ENCODE measurements around the gene PDGFB. TPM values are rescaled to one million over a fixed set of nuclear protein-coding genes. Genes with fewer than 3 reads are reported as not detected.
A peak's percentile ranks its signal among the peaks of the same experiment; 100 is the strongest.

Gene PDGFB
- total and polyA plus RNA-seq, 5 donors from 2014 or later: 0.63 to 6.3 (median 4.3) TPM

GRCh38 chr22:39246217-39246616 lies 1.4 kb upstream of the PDGFB start:
- H3K4me1 ChIP-seq (ENCODE audit: control insufficient read depth, insufficient read depth, low read length, poor library complexity, severe bottlenecking): peaks cover 24% of the 10 kb centered on the region
- H3K27me3 Mint-ChIP-seq: peaks cover 44% of the 10 kb centered on the region
- peaks cover 9% of the 10 kb centered on the region for H3K27me3 ChIP-seq (ENCODE audit: control insufficient read depth, insufficient read depth, low read length)
- H3K9me3 Mint-ChIP-seq: peaks cover 0 to 2% (median 0%) of the 10 kb centered on the region in 7 donors
- H3K4me3 Mint-ChIP-seq: peak overlapping the region in 2 of 4 donors; percentile 64 to 87
- no peaks in the 10 kb centered on the region for H3K36me3 Mint-ChIP-seq
- H3K36me3 ChIP-seq (ENCODE audit: control insufficient read depth, insufficient read depth, low read length): no peaks in the 10 kb centered on the region
- H3K27ac Mint-ChIP-seq: peak overlapping the region in 2 of 3 donors; percentile 53 to 80
- H3K27ac ChIP-seq (ENCODE audit: insufficient read depth, low read length, poor library complexity, severe bottlenecking): no peak overlapping the region
- no peak overlapping the region for H3K4me3 ChIP-seq (ENCODE audit: low read depth, low read length)
- H3K4me1 Mint-ChIP-seq: peaks cover 0 to 33% (median 7%) of the 10 kb centered on the region in 4 donors
- DNase-seq (no peak), ATAC-seq (ENCODE audit: low read depth in 2 of 2) (no peak)
- no peaks in the 10 kb centered on the region for H3K9me3 ChIP-seq (ENCODE audit: control insufficient read depth in 2 of 2, low read length in 2 of 2)

- no peak for ATAC-seq (ENCODE audit: low read depth in 2 of 2)
- H3K4me3 ChIP-seq (ENCODE audit: low read depth, low read length): no peak overlapping the region
Measured at GRCh38 chr22:39245130-39246039, 603 bp upstream of the PDGFB start.

GRCh38 chr22:39244136-39244495 lies 666 bp downstream of the PDGFB start:
- H3K36me3 Mint-ChIP-seq: no peaks in the 10 kb centered on the region
- peaks cover 0 to 52% (median 11%) of the 10 kb centered on the region in 4 donors for H3K4me1 Mint-ChIP-seq
- peak overlapping the region in 2 of 3 donors; percentile 77 to 85 for H3K27ac Mint-ChIP-seq
- no peak for DNase-seq
- no peak for ATAC-seq (ENCODE audit: low read depth in 2 of 2)
- peaks cover 9% of the 10 kb centered on the region for H3K27me3 ChIP-seq (ENCODE audit: control insufficient read depth, insufficient read depth, low read length)
- H3K9me3 ChIP-seq (ENCODE audit: control insufficient read depth in 2 of 2, low read length in 2 of 2): no peaks in the 10 kb centered on the region
- no peaks in the 10 kb centered on the region for H3K36me3 ChIP-seq (ENCODE audit: control insufficient read depth, insufficient read depth, low read length)
- peak overlapping the region in 3 of 4 donors; percentile 74 to 88 (median 86) for H3K4me3 Mint-ChIP-seq
- no peak overlapping the region for H3K4me3 ChIP-seq (ENCODE audit: low read depth, low read length)
- peaks cover 0 to 2% (median 0%) of the 10 kb centered on the region in 7 donors for H3K9me3 Mint-ChIP-seq
- peaks cover 38% of the 10 kb centered on the region for H3K4me1 ChIP-seq (ENCODE audit: control insufficient read depth, insufficient read depth, low read length, poor library complexity, severe bottlenecking)
- peaks cover 43% of the 10 kb centered on the region for H3K27me3 Mint-ChIP-seq
- no peak overlapping the region for H3K27ac ChIP-seq (ENCODE audit: insufficient read depth, low read length, poor library complexity, severe bottlenecking)

More at GRCh38 chr22:39245130-39246039, 603 bp upstream of the PDGFB start:
- Mint-ChIP-seq H3K4me3 (peak overlapping the region; percentile 52 to 87 (median 76)), H3K27ac (peak overlapping the region; percentile 66 to 80 (median 67)), H3K36me3 (no peaks in the 10 kb centered on the region), H3K4me1 (peaks cover 0 to 41% (median 11%) of the 10 kb centered on the region in 4 donors), H3K9me3 (peaks cover 0 to 2% (median 0%) of the 10 kb centered on the region in 7 donors), H3K27me3 (peaks cover 47% of the 10 kb centered on the region)
- Histone ChIP-seq H3K9me3 (ENCODE audit: control insufficient read depth in 2 of 2, low read length in 2 of 2) (no peaks in the 10 kb centered on the region), H3K36me3 (ENCODE audit: control insufficient read depth, insufficient read depth, low read length) (no peaks in the 10 kb centered on the region), H3K27ac (ENCODE audit: insufficient read depth, low read length, poor library complexity, severe bottlenecking) (no peak overlapping the region), H3K27me3 (ENCODE audit: control insufficient read depth, insufficient read depth, low read length) (peaks cover 9% of the 10 kb centered on the region), H3K4me1 (ENCODE audit: control insufficient read depth, insufficient read depth, low read length, poor library complexity, severe bottlenecking) (peaks cover 31% of the 10 kb centered on the region)
- DNase-seq: no peak

GRCh38 chr22:39243439-39244135 lies 1.2 kb downstream of the PDGFB start:
- Mint-ChIP-seq H3K27me3 (peaks cover 47% of the 10 kb centered on the region), H3K4me1 (peaks cover 0 to 57% (median 11%) of the 10 kb centered on the region in 4 donors), H3K4me3 (peak overlapping the region; percentile 79 to 93 (median 84)), H3K9me3 (peaks cover 0 to 2% (median 0%) of the 10 kb centered on the region in 7 donors), H3K36me3 (no peaks in the 10 kb centered on the region), H3K27ac (peak overlapping the region in 1 of 3 donors; percentile 76)
- H3K27ac ChIP-seq (ENCODE audit: insufficient read depth, low read length, poor library complexity, severe bottlenecking): peak overlapping the region; percentile 23
- no peaks in the 10 kb centered on the region for H3K36me3 ChIP-seq (ENCODE audit: control insufficient read depth, insufficient read depth, low read length)
- H3K4me1 ChIP-seq (ENCODE audit: control insufficient read depth, insufficient read depth, low read length, poor library complexity, severe bottlenecking): peaks cover 40% of the 10 kb centered on the region
- H3K4me3 ChIP-seq (ENCODE audit: low read depth, low read length): no peak overlapping the region
- H3K27me3 ChIP-seq (ENCODE audit: control insufficient read depth, insufficient read depth, low read length): peaks cover 9% of the 10 kb centered on the region
- DNase-seq: peak in 2 of 3 donors; percentile 22 to 26
- no peak for ATAC-seq (ENCODE audit: low read depth in 2 of 2)
- no peaks in the 10 kb centered on the region for H3K9me3 ChIP-seq (ENCODE audit: control insufficient read depth in 2 of 2, low read length in 2 of 2)

- Mint-ChIP-seq H3K27ac (peak overlapping the region; percentile 47 to 85 (median 81)), H3K36me3 (no peaks in the 10 kb centered on the region), H3K27me3 (peaks cover 49% of the 10 kb centered on the region), H3K4me1 (peaks cover 0 to 65% (median 14%) of the 10 kb centered on the region in 4 donors), H3K4me3 (peak overlapping the region; percentile 80 to 93 (median 86)), H3K9me3 (peaks cover 0 to 2% (median 0%) of the 10 kb centered on the region in 7 donors)
- peaks cover 40% of the 10 kb centered on the region for H3K4me1 ChIP-seq (ENCODE audit: control insufficient read depth, insufficient read depth, low read length, poor library complexity, severe bottlenecking)
- H3K9me3 ChIP-seq (ENCODE audit: control insufficient read depth in 2 of 2, low read length in 2 of 2): no peaks in the 10 kb centered on the region
- peak overlapping the region; percentile 23 for H3K27ac ChIP-seq (ENCODE audit: insufficient read depth, low read length, poor library complexity, severe bottlenecking)
- DNase-seq (peak; percentile 37 to 52 (median 48)), ATAC-seq (ENCODE audit: low read depth in 2 of 2) (peak in 1 of 2 donors; percentile 18)
- H3K4me3 ChIP-seq (ENCODE audit: low read depth, low read length): no peak overlapping the region
- H3K36me3 ChIP-seq (ENCODE audit: control insufficient read depth, insufficient read depth, low read length): no peaks in the 10 kb centered on the region
- peaks cover 9% of the 10 kb centered on the region for H3K27me3 ChIP-seq (ENCODE audit: control insufficient read depth, insufficient read depth, low read length)
Measured at GRCh38 chr22:39242595-39243438, 2.0 kb downstream of the PDGFB start.

- ATAC-seq (ENCODE audit: low read depth in 2 of 2): peak; percentile 56 to 73
- peak overlapping the region; percentile 74 to 93 (median 93) for H3K27ac Mint-ChIP-seq
- peaks cover 0 to 2% (median 0%) of the 10 kb centered on the region in 7 donors for H3K9me3 Mint-ChIP-seq
- H3K27ac ChIP-seq (ENCODE audit: insufficient read depth, low read length, poor library complexity, severe bottlenecking): no peak overlapping the region
- H3K4me1 ChIP-seq (ENCODE audit: control insufficient read depth, insufficient read depth, low read length, poor library complexity, severe bottlenecking): peaks cover 47% of the 10 kb centered on the region
- H3K9me3 ChIP-seq (ENCODE audit: control insufficient read depth in 2 of 2, low read length in 2 of 2): no peaks in the 10 kb centered on the region
- no peaks in the 10 kb centered on the region for H3K36me3 Mint-ChIP-seq
- peak overlapping the region; percentile 92 to 95 (median 93) for H3K4me3 Mint-ChIP-seq
- peaks cover 5% of the 10 kb centered on the region for H3K27me3 ChIP-seq (ENCODE audit: control insufficient read depth, insufficient read depth, low read length)
- DNase-seq: peak; percentile 48 to 72 (median 61)
- peaks cover 57% of the 10 kb centered on the region for H3K27me3 Mint-ChIP-seq
- H3K36me3 ChIP-seq (ENCODE audit: control insufficient read depth, insufficient read depth, low read length): no peaks in the 10 kb centered on the region
- H3K4me1 Mint-ChIP-seq: peaks cover 0 to 72% (median 20%) of the 10 kb centered on the region in 4 donors
- H3K4me3 ChIP-seq (ENCODE audit: low read depth, low read length): no peak overlapping the region
Measured at GRCh38 chr22:39241794-39242594, 2.8 kb downstream of the PDGFB start.

Data from CD4-positive, CD25-positive, alpha-beta regulatory T cell (primary cell).